Stimulated activated CD4-positive, alpha-beta T cell treated with anti-CD3 and anti-CD28 coated beads, Interleukin-1b, Interleukin-23, amount 100 ng/mL, for 24 hours (primary cell): Measurements from ENCODE around the gene TFPT.

Experiments used
- DNase-seq, 4 experiments: peaks; one replicate each; pipeline ENCODE4 v3.0.0-alpha.2; 2020; ENCODE audit warnings: low read depth in 4 of 4, low spot score in 1 of 4

The TFPT gene

GRCh38 chr19:54081032-54081431, 34.4 kb downstream of the TFPT start, which contains the start of gene TARM1:
Gene TARM1 (minus strand): TSS chr19:54081365. CDS start chr19:54081340, 25 bp downstream.
- no peak for DNase-seq

- no peak for DNase-seq
These were observed 38.1 kb downstream of the TFPT start for GRCh38 chr19:54077334-54077733.

GRCh38 chr19:54074851-54075250, 40.6 kb downstream of the TFPT start:
- no peak for DNase-seq

- no peak for DNase-seq
These were observed 41.6 kb downstream of the TFPT start for GRCh38 chr19:54073829-54074228.

- no peak for DNase-seq
These were observed 46.0 kb downstream of the TFPT start for GRCh38 chr19:54069470-54069869.

GRCh38 chr19:54063350-54064116, 51.9 kb downstream of the TFPT start, which contains the start of gene VSTM1:
Gene VSTM1 (minus strand): TSS chr19:54063897. CDS start chr19:54063777, 120 bp downstream.
- no peak for DNase-seq

GRCh38 chr19:54062643-54063042, 52.8 kb downstream of the TFPT start:
- DNase-seq, result no peak
